GM12872 (cell line): ENCODE measurements around the gene HOXB1.

Experiments
- CTCF ChIP-seq: IDR thresholded peaks from 3 replicates; pipeline ENCODE4 v1.5.1; 2011; ENCODE audit warnings: low read depth, mild to moderate bottlenecking, low read length, moderate library complexity; ENCODE audit not compliant: insufficient read depth

The HOXB1 gene

DNA sequence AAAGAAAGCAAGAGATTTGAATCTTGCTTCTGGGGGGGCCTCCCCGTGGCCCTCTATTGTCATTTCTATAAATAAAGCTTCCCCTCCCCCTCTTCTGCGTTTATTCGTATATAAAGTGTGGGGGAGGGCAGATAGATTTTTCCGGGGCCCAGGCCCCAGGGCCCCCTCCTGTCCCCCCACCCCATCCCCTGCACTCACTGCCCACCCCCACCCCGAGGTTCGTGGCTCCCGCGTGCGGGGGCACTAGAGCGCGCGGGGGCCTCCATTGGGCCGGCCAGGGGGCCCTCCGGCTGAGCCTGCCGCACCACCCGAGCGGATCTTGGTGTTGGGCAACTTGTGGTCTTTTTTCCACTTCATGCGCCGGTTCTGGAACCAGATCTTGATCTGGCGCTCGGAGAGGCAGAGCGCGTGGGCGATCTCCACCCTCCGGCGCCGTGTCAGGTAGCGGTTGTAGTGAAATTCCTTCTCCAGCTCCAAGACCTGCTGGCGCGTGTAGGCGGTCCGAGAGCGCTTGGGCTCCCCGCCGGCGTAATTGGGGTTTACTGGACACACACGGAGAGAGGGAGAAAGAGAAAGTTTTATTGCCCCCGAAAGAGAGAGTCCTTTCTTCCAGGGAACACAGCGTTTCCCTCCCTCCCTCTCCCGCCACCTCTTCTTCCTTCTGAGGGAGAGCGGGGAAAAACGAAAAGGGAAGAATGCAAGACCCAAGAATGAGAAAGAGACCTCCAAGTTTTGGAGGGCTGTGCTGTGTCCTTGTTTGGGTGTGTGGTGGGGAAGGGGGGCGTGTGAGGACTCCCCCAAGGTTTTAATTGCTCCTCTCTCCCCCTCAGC is 45.9 kb upstream of the HOXB1 start:
- no peak for TF ChIP-seq CTCF

DNA sequence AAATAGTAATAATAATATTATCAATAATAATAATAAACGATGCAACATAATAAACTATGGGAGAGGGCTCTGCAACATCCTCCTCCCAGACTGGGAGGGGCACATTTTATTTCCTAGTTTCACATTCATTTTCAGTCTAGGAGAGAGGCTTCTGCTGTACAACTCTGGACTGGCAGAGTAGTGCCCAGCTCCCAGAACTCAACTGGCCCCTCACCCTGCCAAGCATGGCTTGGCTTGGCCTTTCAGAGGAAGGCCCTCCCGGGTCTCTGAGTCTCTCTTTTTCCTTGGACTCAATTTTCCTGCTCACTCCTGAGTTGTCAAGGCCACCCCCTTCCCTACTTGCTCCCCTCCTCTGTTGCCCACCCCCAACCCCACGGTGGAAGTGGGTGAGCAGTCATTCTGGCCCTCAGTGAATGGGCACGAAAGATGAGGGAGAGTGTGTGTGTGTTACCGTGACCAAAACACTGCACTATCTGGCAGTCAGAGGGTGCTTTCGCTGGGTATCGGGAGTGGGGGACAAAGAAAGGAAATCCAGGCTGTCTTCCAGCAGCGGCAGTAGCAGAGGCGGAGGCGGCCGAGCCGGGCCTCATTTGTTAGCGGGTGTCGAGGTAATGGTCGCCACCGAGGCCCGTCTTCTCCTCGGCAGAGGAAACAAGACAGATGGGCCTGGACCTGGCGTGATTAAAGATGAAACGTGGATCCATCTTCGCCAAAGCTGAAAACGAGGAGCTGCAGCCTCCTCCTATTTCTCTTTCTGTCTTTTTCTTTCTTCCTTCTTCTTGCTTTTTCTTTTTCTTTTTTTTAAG is 45.1 kb upstream of the HOXB1 start:
- no peak for TF ChIP-seq CTCF

DNA sequence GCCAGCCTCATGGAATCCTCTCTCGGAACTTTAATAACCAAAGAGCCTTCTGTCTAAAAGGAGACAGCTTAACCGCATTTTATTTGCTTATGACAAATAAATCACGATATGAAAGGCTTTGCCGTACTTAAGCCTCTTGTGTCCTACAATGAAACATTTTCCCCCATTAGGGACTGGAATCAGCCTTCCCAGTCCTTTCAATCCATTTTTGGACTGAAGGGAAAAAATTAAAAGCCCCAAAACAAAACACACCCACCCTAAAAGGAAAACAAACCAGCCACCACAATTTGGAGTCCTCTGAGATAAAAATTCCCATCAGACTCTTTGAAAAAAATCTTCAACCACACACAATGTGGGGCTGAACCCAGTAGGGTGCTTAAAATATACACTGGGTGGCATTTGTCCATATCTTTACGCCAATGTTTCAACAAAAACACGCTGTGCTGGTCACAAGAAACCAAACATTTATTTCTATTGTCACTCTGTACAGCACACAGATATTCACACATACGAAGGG is 44.3 kb upstream of the HOXB1 start:
- no peak for TF ChIP-seq CTCF

DNA sequence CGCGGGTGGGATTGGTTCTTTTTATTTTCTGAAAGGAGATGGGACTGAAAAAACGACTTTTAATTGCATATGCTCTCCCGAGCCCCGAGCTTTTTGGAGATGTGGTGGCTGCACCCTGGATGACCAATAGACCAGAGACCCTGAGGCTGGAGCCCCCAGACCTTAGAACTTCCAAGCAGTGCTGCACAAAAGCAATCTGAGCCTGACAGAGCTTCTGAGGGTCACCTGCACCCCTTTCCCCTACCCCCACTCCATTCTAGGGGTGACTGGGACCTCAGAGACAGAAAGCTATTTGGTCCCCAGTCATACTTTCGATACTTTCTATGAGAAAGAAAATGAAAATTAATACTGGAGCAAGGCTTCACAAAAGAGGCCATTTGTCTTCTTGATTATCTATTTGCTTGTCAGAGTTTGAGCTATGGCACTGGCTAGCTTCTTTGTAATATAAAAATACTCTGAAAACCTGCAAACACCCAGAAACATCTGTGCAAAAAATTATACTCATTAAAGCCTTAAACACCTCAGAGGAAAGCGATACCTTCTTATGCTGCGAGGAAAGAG is 43.8 kb upstream of the HOXB1 start:
- no peak for TF ChIP-seq CTCF

- no peak for TF ChIP-seq CTCF
Observed at GRCh38 chr17:48571826-48572417, 41.1 kb upstream of the HOXB1 start.

- no peak for TF ChIP-seq CTCF
Observed at GRCh38 chr17:48571024-48571818, 40.4 kb upstream of the HOXB1 start.
